GM21390 (cell line): ENCODE data around the gene PTPRT.

Source experiments
- ATAC-seq: cut with Tn5 transposase; IDR thresholded peaks from one replicate; pipeline ENCODE4 v1.9.1; 2021; ENCODE audit not compliant: unreplicated experiment

PTPRT gene

GRCh38 chr20:42576167-42576566, 613.5 kb downstream of the PTPRT start:
- no peak for ATAC-seq

DNA sequence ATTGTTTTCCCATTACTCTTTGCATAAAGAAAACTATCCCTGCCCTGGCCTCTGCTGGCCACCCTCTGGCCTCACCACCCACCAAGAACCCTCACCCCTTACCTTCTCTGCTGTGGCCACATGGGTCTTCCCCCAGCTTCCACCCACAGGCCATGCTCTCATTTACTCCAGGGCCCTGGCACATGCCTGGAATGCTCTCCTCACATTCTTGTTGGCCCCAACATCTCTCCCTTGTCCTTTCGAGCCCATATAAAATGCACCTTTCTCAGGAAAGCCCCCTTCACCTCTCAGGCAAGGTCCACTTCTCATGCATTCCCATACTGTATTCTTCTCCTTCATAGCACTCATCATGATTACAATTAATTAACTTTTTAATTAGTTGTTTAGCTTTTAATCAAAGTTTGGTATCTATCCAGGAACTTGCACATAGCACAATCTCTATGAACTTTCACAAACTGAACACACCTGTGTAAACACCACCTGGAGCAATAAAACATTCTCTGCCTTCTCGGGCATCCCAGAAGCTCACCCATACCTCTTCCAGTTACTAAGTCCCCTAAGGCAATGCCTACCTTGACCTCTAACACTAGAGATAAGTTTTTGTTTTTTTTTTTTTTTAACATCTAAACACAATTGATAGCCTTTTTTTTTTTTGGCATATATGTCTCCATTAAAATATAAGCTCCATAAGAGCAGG, 617.2 kb downstream of the PTPRT start:
- ATAC-seq = no peak

- no peak for ATAC-seq
These were observed 622.3 kb downstream of the PTPRT start for GRCh38 chr20:42567409-42567808.

GRCh38 chr20:42565235-42565995, 624.3 kb downstream of the PTPRT start:
- no peak for ATAC-seq

DNA sequence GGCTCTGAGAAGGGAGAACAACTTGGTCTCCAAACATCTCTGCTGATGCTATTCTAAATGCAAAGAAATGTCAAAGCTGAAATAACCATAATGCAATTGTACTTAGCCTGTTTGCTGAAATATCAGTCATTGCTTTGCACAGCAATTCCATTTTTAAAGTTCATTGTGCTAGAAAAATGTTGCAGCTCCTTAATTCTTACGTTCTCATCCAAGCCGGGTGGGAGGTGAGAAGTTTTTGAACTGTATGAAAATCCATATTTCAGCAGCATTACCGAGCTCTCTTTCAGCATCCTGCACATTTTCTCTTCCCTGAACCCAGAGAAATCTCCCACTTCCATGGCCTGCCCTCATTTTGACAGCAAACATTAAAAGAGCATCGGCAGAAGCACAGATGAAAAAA, 630.0 kb downstream of the PTPRT start:
- ATAC-seq = no peak

GRCh38 chr20:42556575-42556974, 633.1 kb downstream of the PTPRT start:
- no peak for ATAC-seq

GRCh38 chr20:42553374-42553773, 636.3 kb downstream of the PTPRT start:
- no peak for ATAC-seq

DNA sequence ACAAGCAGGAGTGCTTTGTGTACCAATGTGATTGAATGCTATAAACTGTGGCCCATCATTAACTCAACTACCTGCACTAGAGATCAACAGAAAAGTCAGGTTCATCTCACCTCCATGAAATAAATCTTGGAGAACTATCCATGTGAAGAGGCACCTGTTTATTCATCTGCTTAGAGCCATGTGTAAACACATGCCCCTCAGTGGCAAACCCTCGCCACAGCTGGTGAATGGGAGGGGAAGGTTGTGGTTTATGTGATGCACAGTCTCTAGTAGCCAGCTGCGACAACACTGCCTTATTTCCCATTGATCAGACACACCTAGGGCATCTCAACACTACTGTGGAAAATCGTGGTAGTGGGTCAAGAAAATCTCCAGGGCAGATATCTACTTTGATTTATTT, 640.2 kb downstream of the PTPRT start:
- no peak for ATAC-seq

DNA sequence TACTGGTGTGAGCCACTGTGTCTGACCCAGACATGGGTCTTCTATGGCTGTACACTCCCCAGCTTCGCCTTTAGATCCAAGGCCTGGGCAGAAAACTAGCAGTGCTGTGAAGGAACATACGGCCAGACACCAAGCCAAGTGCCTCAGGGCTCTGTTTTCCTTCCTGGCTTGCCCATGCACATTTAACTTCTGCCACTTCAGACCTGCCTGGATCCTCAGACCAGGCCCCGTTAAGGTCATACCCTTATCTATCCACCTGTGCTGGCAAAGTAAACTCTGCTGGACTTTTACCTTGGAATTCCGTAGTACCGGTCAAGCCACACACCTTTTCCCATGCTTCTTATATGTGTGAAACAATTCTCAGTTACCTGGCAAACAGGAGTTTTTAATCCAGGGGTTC, 644.8 kb downstream of the PTPRT start:
- no peak for ATAC-seq

GRCh38 chr20:42532831-42533230, 656.9 kb downstream of the PTPRT start:
- no peak for ATAC-seq

- no peak for ATAC-seq
These were observed 658.2 kb downstream of the PTPRT start for GRCh38 chr20:42531508-42531961.

DNA sequence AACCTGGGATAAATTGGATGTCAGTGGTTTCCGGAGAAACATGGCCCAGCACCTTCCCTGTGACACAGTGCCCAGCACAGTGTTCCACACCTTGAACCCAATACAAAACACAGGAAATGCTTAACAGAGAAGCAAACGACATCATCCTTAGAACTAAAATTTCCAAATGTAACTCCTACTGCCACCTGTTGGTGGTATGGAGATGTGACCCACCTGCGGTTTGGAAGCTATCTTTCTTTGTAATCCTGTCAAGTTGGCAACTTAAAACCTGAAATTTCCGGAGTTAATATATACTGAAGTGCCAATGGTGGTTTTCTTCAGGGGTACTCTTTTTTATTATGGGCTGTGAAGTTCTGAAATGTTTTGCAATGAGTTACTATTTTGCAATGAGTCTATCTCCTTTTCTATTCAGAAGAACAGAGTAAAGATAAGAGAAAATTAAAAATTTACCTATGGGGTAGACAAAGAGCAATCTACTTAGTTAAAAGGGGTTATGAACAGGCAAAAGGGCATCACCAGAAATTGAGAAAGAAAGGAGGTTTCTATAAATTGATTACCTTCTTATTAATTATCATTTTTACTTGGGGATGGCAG, 658.8 kb downstream of the PTPRT start:
- no peak for ATAC-seq

DNA sequence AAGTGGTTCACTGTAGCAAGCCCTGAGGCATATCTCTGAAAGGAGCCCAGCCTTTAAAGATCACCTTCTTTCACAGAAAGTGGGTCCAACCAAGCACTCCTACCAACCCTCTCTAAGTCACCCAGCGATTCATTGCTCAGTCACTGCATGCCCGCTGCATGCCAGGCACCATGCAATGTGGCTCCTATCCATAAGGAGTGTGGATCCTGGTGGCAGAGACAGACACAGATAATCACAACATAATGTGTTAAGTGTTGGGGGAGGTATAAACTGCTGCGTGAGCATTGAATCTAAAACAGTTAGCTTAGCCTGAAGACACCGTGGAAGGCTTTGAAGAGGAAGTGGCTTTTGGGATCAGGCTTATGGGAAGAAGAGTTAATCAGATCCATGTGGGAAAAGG, 659.5 kb downstream of the PTPRT start:
- no peak for ATAC-seq

DNA sequence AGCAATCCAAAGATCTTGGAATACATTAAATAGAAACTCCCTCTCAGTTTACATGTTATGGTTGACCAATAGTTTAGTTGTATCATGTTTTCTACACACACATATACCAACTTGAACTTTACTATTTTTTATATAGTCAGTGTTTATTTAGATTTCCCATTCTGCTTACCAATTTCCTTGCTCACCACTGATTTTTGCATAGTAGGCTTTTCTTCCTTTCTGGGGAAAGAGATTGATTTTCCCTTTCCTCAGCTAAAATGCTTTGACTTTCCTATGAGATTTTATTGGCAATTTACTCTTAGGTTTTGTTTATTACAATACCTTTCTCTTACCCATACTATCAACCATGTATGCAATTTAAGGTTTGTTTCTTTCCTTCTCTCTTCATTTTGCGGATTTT, 665.6 kb downstream of the PTPRT start:
- ATAC-seq = no peak

- no peak for ATAC-seq
These were observed 673.0 kb downstream of the PTPRT start for GRCh38 chr20:42516692-42517091.

DNA sequence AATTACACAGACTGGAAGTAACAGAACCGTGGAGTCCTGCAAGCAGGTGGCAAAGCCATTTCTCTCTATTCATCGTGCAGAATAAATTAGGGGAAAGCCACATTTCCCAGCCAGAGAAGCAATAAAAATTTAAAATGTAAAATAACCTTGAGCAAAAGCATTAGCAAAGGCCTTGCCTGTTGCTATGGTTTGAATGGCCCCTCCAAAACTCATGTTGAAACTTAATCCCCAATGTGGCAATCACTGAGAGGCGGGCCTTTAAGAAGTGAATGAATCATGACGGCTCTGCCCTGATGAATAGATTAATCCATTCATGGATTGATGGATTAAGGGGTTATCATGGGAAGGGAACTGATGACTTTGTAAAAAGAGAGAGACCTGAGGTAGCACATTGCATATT, 679.0 kb downstream of the PTPRT start:
- no peak for ATAC-seq

DNA sequence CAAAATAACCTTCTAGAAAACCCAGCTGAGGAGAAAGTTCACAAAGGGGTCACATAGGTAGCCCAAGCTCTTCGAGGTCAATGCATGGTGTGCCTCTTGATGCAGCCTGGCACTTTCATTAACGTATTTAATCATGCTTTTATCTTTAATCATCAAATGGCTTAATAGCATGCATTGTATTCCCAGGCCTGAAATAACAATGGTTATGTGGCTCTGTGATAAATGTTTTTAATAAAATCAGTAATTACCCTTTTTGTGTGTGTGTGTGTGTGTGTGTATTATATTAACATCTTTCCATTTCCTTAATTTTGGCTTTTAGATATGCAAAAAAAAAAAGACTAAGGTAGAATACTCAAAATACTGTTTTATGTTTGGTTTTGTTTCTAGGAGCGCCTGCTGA, 681.8 kb downstream of the PTPRT start:
- ATAC-seq = no peak

DNA sequence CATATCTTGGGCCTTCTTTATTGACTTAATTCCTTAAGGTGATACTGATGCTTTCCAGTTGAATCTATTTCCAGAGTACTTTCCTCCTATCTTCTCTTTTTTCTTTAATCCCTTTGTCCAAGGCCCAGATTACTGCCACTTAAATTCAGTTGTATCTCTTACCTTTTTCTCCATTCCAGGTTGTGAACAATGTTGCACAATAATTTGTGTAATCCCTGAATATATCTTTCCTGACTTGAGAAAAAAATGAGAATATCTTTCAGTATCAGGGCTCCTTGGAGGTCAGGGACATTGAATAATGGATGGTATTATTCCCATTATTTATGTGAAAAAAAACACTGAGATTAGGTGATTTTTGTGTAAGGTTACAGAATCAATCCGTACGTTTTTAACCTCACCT, 683.3 kb downstream of the PTPRT start:
- ATAC-seq = no peak

GRCh38 chr20:42502591-42502990, 687.1 kb downstream of the PTPRT start:
- ATAC-seq = no peak

GRCh38 chr20:42496595-42496994, 693.1 kb downstream of the PTPRT start:
- ATAC-seq = no peak

DNA sequence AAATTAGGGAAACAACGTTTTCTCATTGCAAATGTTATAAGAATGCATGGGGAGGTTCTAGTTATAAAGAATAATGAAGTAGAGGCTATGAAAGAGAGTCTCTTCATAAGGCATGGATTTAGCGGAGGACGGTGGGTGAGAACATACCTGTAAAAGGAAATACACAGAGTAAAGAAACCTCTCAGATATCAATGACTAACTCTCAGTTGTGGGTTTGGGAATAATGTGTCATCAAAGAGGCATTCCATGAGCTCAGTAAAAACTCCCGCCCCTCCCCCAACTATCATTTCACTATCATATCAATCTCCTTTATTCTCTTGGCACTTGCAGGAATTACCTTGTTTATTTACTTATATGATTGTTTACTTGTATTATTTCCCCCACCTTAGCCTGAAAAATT, 695.4 kb downstream of the PTPRT start:
- no peak for ATAC-seq

GRCh38 chr20:42493001-42493400, 696.7 kb downstream of the PTPRT start:
- ATAC-seq = no peak
